ENCODE data around the gene RNF150.
"Not testable (repeated sequence)": the region's sequence is repeated elsewhere in the genome, so short reads cannot be mapped to it uniquely, and the experiment has no call there.

Gene RNF150

GRCh38 chr4:141062651-141063050, 70.6 kb downstream of the RNF150 start:
- no peak for DNase-seq (ENCODE audit: low read depth)
- TF ChIP-seq CTCF (IDR thresholded peaks at IDR 0.05; ENCODE audit: insufficient read depth, low read depth, low read length, missing control alignments), result no peak
- no peak overlapping the region for H3K4me3 ChIP-seq (ENCODE audit: low read depth, low read length)

- DNase-seq (ENCODE audit: low read depth), result no peak
- TF ChIP-seq CTCF (IDR thresholded peaks at IDR 0.05; ENCODE audit: insufficient read depth, low read depth, low read length, missing control alignments), result no peak
- H3K4me3 ChIP-seq (ENCODE audit: low read depth, low read length), result no peak overlapping the region
Observed at GRCh38 chr4:141058591-141059512, 74.4 kb downstream of the RNF150 start.

GRCh38 chr4:141057582-141057981, 75.7 kb downstream of the RNF150 start:
- no peak overlapping the region for H3K4me3 ChIP-seq (ENCODE audit: low read depth, low read length)
- DNase-seq (ENCODE audit: low read depth), result no peak
- no peak for TF ChIP-seq CTCF (IDR thresholded peaks at IDR 0.05; ENCODE audit: insufficient read depth, low read depth, low read length, missing control alignments)

GRCh38 chr4:141056473-141056872, 76.8 kb downstream of the RNF150 start:
- no peak overlapping the region for H3K4me3 ChIP-seq (ENCODE audit: low read depth, low read length)
- DNase-seq (ENCODE audit: low read depth), result no peak
- TF ChIP-seq CTCF (IDR thresholded peaks at IDR 0.05; ENCODE audit: insufficient read depth, low read depth, low read length, missing control alignments), result no peak

GRCh38 chr4:141054446-141054845, 78.8 kb downstream of the RNF150 start:
- no peak for TF ChIP-seq CTCF (IDR thresholded peaks at IDR 0.05; ENCODE audit: insufficient read depth, low read depth, low read length, missing control alignments)
- no peak overlapping the region for H3K4me3 ChIP-seq (ENCODE audit: low read depth, low read length)
- DNase-seq (ENCODE audit: low read depth), result no peak

GRCh38 chr4:141050999-141051398, 82.3 kb downstream of the RNF150 start:
- not testable (repeated sequence) for H3K4me3 ChIP-seq (ENCODE audit: low read depth, low read length)

GRCh38 chr4:141047228-141047884, 85.9 kb downstream of the RNF150 start:
- TF ChIP-seq CTCF (IDR thresholded peaks at IDR 0.05; ENCODE audit: insufficient read depth, low read depth, low read length, missing control alignments), result no peak
- no peak for DNase-seq (ENCODE audit: low read depth)
- no peak overlapping the region for H3K4me3 ChIP-seq (ENCODE audit: low read depth, low read length)

More at GRCh38 chr4:141050999-141051398, 82.3 kb downstream of the RNF150 start:
- DNase-seq (ENCODE audit: low read depth), result not testable (repeated sequence)

Measured in GM12865 (cell line).